Urinary bladder (tissue), 4 donors: ENCODE measurements around the gene PHF19. TPM values are rescaled to one million over a fixed set of nuclear protein-coding genes. Genes with fewer than 3 reads are reported as not detected.

Source experiments
- DNase-seq: peaks from one replicate; pipeline ENCODE4 v3.0.0-alpha.2; 2015; ENCODE audit errors: extremely low spot score
- H3K27ac ChIP-seq: one replicate; pipeline ENCODE4 v1.5.1; 2013; ENCODE audit warnings: low read depth, mild to moderate bottlenecking, moderate library complexity
- H3K36me3 ChIP-seq: one replicate; pipeline ENCODE4 v1.6.1; 2013; ENCODE audit warnings: mild to moderate bottlenecking, moderate library complexity; ENCODE audit not compliant: insufficient read depth
- H3K4me1 ChIP-seq: one replicate; pipeline ENCODE4 v1.6.1; 2013; ENCODE audit warnings: mild to moderate bottlenecking, moderate library complexity; ENCODE audit not compliant: insufficient read depth
- H3K4me3 ChIP-seq: one replicate; pipeline ENCODE4 v1.5.1; 2013; ENCODE audit warnings: low read depth, low read length
- WGBS: extraction: QIAGEN DNeasy Blood & Tissue Kit; methylation state at CpG from one replicate; pipeline ENCODE4 v1.1.7; 2013; 5-methylcytosine and 5-hydroxymethylcytosine counted together
- polyA plus RNA-seq: library from polyadenylated mRNA; stranded (reverse); fragments of 200-250 nt; gene quantifications from one replicate; pipeline ENCODE4 v1.2.3, GENCODE V29; 2013
- total RNA-seq: library from RNA; depleted of rRNA; stranded (reverse); fragments of >200 nt; gene quantifications from one replicate; pipeline ENCODE4 v1.2.3, GENCODE V29; 2014
- donor health status: healthy with polysubstance abuse.
- donor health status: healthy.

PHF19 gene
- total and polyA plus RNA-seq, 2 donors, result 36.6 to 44.6 TPM

DNA sequence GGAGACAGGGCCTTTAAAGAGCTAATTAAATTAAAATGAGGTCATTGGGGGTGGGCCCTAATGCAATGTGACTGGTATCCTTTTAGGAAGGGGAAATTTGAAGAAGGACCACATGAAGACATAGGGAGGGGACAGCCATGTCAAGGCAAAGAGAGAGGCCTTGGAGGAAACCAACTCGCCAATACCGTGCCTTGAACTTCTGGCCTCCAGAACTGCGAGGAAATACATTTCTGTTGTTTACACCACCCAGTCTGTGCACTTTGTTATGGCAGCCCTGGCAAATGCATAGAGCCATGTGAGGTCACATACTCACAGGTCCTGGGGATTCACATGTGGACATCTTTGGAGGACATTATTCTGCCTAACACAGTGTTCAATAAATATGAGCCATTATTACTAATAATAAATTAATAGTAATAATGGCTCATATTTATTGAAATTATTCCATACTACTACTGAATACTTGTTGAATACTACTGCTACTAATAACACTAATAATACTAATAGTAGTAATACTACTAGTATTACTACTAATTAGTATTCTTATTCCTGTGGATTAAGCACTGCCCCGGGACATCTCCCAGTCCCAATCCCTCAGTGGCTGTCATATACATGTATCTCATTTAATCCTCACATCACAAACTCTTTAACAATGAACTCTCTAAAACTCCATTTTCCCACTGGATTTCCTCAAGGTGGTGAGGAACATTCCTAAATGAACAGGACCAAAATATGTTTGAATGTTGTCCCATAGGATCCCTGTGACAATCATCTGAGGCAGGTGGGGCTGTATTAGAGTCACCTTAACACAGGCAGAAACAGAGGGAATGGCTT is 41.2 kb upstream of the PHF19 start:
- Histone ChIP-seq H3K36me3 (no peaks in the 10 kb centered on the region), H3K27ac (no peak overlapping the region), H3K4me1 (no peaks in the 10 kb centered on the region), H3K4me3 (no peak overlapping the region)
- no peak for DNase-seq
- WGBS, result 95% methylated on average over 4 of the region's 4 CpGs

GRCh38 chr9:120916991-120917880 is 40.2 kb upstream of the PHF19 start:
- H3K4me3 ChIP-seq, result no peak overlapping the region
- H3K36me3 ChIP-seq, result no peaks in the 10 kb centered on the region
- no peak for DNase-seq
- 85% methylated on average over 8 of the region's 8 CpGs for WGBS
- H3K4me1 ChIP-seq, result no peaks in the 10 kb centered on the region
- no peak overlapping the region for H3K27ac ChIP-seq

GRCh38 chr9:120916588-120916987 is 39.6 kb upstream of the PHF19 start:
- Histone ChIP-seq H3K36me3 (no peaks in the 10 kb centered on the region), H3K4me1 (no peaks in the 10 kb centered on the region), H3K4me3 (no peak overlapping the region), H3K27ac (no peak overlapping the region)
- no peak for DNase-seq
- 30% methylated on average over 3 of the region's 3 CpGs for WGBS

GRCh38 chr9:120915854-120916470 is 39.0 kb upstream of the PHF19 start:
- Histone ChIP-seq H3K4me3 (no peak overlapping the region), H3K36me3 (no peaks in the 10 kb centered on the region), H3K4me1 (no peaks in the 10 kb centered on the region), H3K27ac (no peak overlapping the region)
- 69% methylated on average over 5 of the region's 5 CpGs for WGBS
- DNase-seq, result no peak

- Histone ChIP-seq H3K4me3 (no peak overlapping the region), H3K4me1 (no peaks in the 10 kb centered on the region), H3K36me3 (no peaks in the 10 kb centered on the region), H3K27ac (no peak overlapping the region)
- DNase-seq, result no peak
- 96% methylated on average over 6 of the region's 6 CpGs for WGBS
Measured at GRCh38 chr9:120914953-120915352, 38.0 kb upstream of the PHF19 start.

- WGBS, result 90% methylated on average over 3 of the region's 3 CpGs
- no peak for DNase-seq
- Histone ChIP-seq H3K4me3 (no peak overlapping the region), H3K27ac (no peak overlapping the region), H3K36me3 (no peaks in the 10 kb centered on the region), H3K4me1 (no peaks in the 10 kb centered on the region)
Measured at GRCh38 chr9:120914396-120914795, 37.4 kb upstream of the PHF19 start.

DNA sequence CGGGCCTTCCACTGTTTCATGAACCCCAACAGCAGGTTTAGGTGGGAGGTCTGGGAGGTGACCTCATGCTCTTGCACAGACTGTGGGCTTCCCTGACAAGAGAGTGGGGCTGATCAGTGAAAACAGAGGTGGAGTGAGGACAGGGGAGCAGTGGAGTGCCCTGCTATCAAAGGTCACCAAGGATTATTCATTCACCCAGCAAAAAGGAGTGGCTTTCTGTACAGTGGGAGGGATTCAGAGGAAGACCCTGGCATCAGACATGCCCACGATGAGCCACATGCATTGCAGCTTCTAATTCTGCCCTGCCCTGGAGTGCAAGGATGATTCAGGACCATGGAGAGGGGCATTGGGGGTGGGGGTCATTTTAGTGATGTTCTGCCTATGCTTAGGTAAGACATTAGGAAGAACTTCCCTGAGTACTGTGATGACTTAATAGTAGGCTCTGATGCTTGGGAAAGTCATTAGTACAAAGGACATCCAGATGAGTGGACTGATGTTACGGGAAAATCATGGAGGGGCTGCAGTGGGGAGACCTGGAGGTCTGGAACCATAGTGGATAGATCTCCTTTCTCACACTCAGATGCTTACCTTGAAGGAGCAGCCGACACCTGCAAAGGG is 36.8 kb upstream of the PHF19 start:
- Histone ChIP-seq H3K36me3 (no peaks in the 10 kb centered on the region), H3K4me3 (no peak overlapping the region), H3K4me1 (no peaks in the 10 kb centered on the region), H3K27ac (no peak overlapping the region)
- WGBS, result 92% methylated on average over 4 of the region's 4 CpGs
- no peak for DNase-seq

GRCh38 chr9:120912958-120913646 is 36.1 kb upstream of the PHF19 start:
- DNase-seq, result no peak
- no peaks in the 10 kb centered on the region for H3K36me3 ChIP-seq
- no peak overlapping the region for H3K4me3 ChIP-seq
- H3K4me1 ChIP-seq, result no peaks in the 10 kb centered on the region
- no peak overlapping the region for H3K27ac ChIP-seq
- WGBS, result 91% methylated on average over 13 of the region's 13 CpGs

GRCh38 chr9:120911295-120911837 is 34.4 kb upstream of the PHF19 start:
- H3K36me3 ChIP-seq, result no peaks in the 10 kb centered on the region
- DNase-seq, result no peak
- no peak overlapping the region for H3K4me3 ChIP-seq
- no peaks in the 10 kb centered on the region for H3K4me1 ChIP-seq
- no peak overlapping the region for H3K27ac ChIP-seq
- 93% methylated on average over 9 of the region's 9 CpGs for WGBS

DNA sequence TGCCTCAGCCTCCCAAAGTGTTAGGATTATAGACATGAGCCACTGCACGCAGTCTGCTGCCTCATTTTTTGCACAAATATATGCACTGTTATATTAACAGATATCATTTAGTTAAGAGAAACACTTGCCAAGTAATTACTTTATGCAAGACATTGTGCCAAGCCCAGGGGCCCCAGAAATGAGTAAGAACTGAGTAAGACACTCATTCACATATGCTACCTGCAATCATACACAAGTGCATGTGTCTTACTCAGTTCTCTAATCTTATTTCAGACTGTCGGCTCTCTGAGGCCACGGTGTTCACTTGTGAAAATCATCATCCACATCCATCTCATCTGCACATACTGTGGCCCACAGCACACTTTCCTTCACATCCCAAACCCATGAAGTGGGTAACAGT is 33.7 kb upstream of the PHF19 start:
- WGBS, result 90% methylated on average over 3 of the region's 3 CpGs
- Histone ChIP-seq H3K36me3 (no peaks in the 10 kb centered on the region), H3K27ac (no peak overlapping the region), H3K4me1 (no peaks in the 10 kb centered on the region), H3K4me3 (no peak overlapping the region)
- no peak for DNase-seq

DNA sequence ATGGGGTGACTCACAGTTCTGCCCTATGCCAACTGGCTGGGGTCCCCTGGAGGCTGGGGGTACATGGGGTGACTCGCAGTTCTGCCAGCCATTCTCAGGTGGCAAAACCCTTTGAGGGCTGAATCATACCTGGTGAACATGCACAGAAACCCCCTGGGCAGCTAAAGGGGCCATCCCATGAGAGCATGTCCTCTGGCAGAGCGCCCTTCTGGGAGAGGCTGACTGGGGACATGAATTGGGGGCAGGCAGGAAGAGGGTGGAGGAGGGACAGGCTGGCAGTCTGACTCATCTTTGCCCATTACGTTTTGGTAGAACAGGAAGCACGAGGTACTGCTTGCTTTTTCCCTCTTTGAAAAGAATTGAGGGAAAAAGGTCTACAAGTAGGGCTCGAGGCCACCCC is 32.9 kb upstream of the PHF19 start:
- no peak for DNase-seq
- 78% methylated on average over 5 of the region's 5 CpGs for WGBS
- no peaks in the 10 kb centered on the region for H3K36me3 ChIP-seq
- no peaks in the 10 kb centered on the region for H3K4me1 ChIP-seq
- no peak overlapping the region for H3K27ac ChIP-seq
- H3K4me3 ChIP-seq, result no peak overlapping the region

- no peak overlapping the region for H3K27ac ChIP-seq
- H3K4me1 ChIP-seq, result no peaks in the 10 kb centered on the region
- no peak overlapping the region for H3K4me3 ChIP-seq
- H3K36me3 ChIP-seq, result no peaks in the 10 kb centered on the region
- no peak for DNase-seq
- WGBS, result 88% methylated on average over 11 of the region's 11 CpGs
Measured at GRCh38 chr9:120905315-120906164, 28.6 kb upstream of the PHF19 start.
